Gastrocnemius medialis (tissue), 4 donors: ENCODE data around the gene TIGD2.

ENCODE experiments used
- CTCF ChIP-seq, 5 experiments: fragments of 450-650 bp in 3 of 5; fragments of 200-600 bp in 2 of 5; sonication (generic) in 2 of 5; IDR thresholded peaks in 4 of 5; conservative IDR thresholded peaks in 1 of 5; 1 replicate in 4 of 5; 2 replicates in 1 of 5; pipeline ENCODE4 v1.5.1; 2016 to 2019; ENCODE audit warnings: antibody characterized with exemption in 5 of 5, mild to moderate bottlenecking in 3 of 5, moderate library complexity in 3 of 5
- POLR2A ChIP-seq, 2 donors: fragments of 450-650 bp; IDR thresholded peaks; one replicate each; pipeline ENCODE4 v1.6.1; 2017; ENCODE audit warnings: antibody characterized with exemption in 2 of 2, mild to moderate bottlenecking in 2 of 2, moderate library complexity in 2 of 2

- no peak for TF ChIP-seq POLR2A (IDR thresholded peaks at IDR 0.05)
- no peak for TF ChIP-seq CTCF (IDR thresholded peaks at IDR 0.05 in 4 of 5, conservative IDR thresholded peaks at IDR 0.05 in 1 of 5)
Measured at GRCh38 chr4:89125901-89126782, 14.8 kb downstream of the TIGD2 start.
